B cell (primary cell): ENCODE data around the gene RGS1. TPM values are rescaled to one million over a fixed set of nuclear protein-coding genes. Genes with fewer than 3 reads are reported as not detected.

Source experiments
- ATAC-seq: fragments of 200-7000 bp; cut with Tn5 transposase; one replicate; pipeline ENCODE4 v1.10.0; 2021; ENCODE audit warnings: low read depth, mild to moderate bottlenecking, moderate number of reproducible peaks, moderate library complexity
- CTCF ChIA-PET: fragments of 350-600 bp; sonication (Branson Sonifier 250); formaldehyde crosslinking; loops from one replicate; lab custom pipeline; 2021; ENCODE audit warnings: antibody characterized with exemption, inconsistent platforms; lab: Charles Lee
- POLR2A ChIA-PET: fragments of 350-600 bp; sonication (Branson Sonifier 250); formaldehyde crosslinking; loops from one replicate; lab custom pipeline; 2021; ENCODE audit warnings: antibody characterized with exemption; lab: Charles Lee
- DNase-seq: peaks from one replicate; pipeline ENCODE4 v3.0.0; 2013
- H2AFZ ChIP-seq: 2 replicates; pipeline ENCODE4 v1.6.1; 2012; ENCODE audit warnings: mild to moderate bottlenecking, low read depth, low read length; ENCODE audit not compliant: insufficient read depth, poor library complexity, severe bottlenecking
- H3K27ac ChIP-seq, 2 donors: 1 replicate in 1 of 2; 2 replicates in 1 of 2; pipeline ENCODE4 v1.5.1; 2012 to 2013; ENCODE audit warnings: low read length in 2 of 2, mild to moderate bottlenecking in 2 of 2, moderate library complexity in 1 of 2
- H3K27me3 ChIP-seq, 4 experiments: fragments of 200-600 bp in 1 of 4; sonication (generic) in 1 of 4; replicated peaks in 1 of 4; 1 replicate in 2 of 4; 2 replicates in 2 of 4; pipeline versions ENCODE4 v1.6.1 to v1.7.0; 2013 to 2016; ENCODE audit warnings: low read length in 3 of 4, mild to moderate bottlenecking in 2 of 4, mixed read lengths in 1 of 4, moderate library complexity in 1 of 4; ENCODE audit not compliant: insufficient read depth in 4 of 4, control insufficient read depth in 3 of 4; ENCODE audit errors: control extremely low read depth in 1 of 4
- H3K36me3 ChIP-seq, 2 experiments: replicated peaks in 1 of 2; 1 replicate in 1 of 2; 2 replicates in 1 of 2; pipeline versions ENCODE4 v1.6.1 to v1.7.1; 2013; ENCODE audit warnings: low read length in 1 of 2; ENCODE audit not compliant: insufficient read depth in 2 of 2, control insufficient read depth in 1 of 2; ENCODE audit errors: control extremely low read depth in 1 of 2, extremely low read depth in 1 of 2
- H3K4me1 ChIP-seq, 2 donors: fragments of 200-600 bp in 1 of 2; sonication (generic) in 1 of 2; 1 replicate in 1 of 2; 2 replicates in 1 of 2; pipeline versions ENCODE4 v1.5.1 to v1.6.1; 2013 to 2017; ENCODE audit warnings: low read length in 2 of 2; ENCODE audit not compliant: control insufficient read depth in 2 of 2, insufficient read depth in 2 of 2
- H3K4me2 ChIP-seq: replicated peaks from 2 replicates; pipeline ENCODE3; 2012; ENCODE audit warnings: mild to moderate bottlenecking, low read depth, low read length; ENCODE audit not compliant: poor library complexity, severe bottlenecking
- H3K4me3 ChIP-seq, 5 experiments: fragments of 200-600 bp in 1 of 5; sonication (generic) in 1 of 5; 1 replicate in 3 of 5; 2 replicates in 2 of 5; pipeline versions ENCODE4 v1.5.1 to v1.7.0; 2011 to 2016; ENCODE audit warnings: low read length in 4 of 5, mild to moderate bottlenecking in 4 of 5, low read depth in 2 of 5, control low read depth in 1 of 5, moderate library complexity in 1 of 5; ENCODE audit not compliant: insufficient read depth in 1 of 5; ENCODE audit errors: control extremely low read depth in 1 of 5, extremely low read depth in 1 of 5
- H3K79me2 ChIP-seq: fragments of 200-600 bp; sonication (generic); one replicate; pipeline ENCODE4 v1.6.0; 2016; ENCODE audit warnings: low read length; ENCODE audit not compliant: control insufficient read depth, insufficient read depth
- H3K9ac ChIP-seq: fragments of 200-600 bp; sonication (generic); 2 replicates; pipeline ENCODE4 v1.6.1; 2017; ENCODE audit warnings: mild to moderate bottlenecking, low read length, moderate library complexity
- H3K9me3 ChIP-seq, 3 donors: one replicate each; pipeline versions ENCODE4 v1.6.1 to v1.7.1; 2013; ENCODE audit warnings: low read length in 2 of 3; ENCODE audit not compliant: control insufficient read depth in 2 of 3, insufficient read depth in 1 of 3; ENCODE audit errors: control extremely low read depth in 1 of 3
- H4K20me1 ChIP-seq: 2 replicates; pipeline ENCODE4 v1.6.0; 2012; ENCODE audit warnings: mild to moderate bottlenecking, low read length; ENCODE audit not compliant: insufficient read depth, control insufficient read depth, poor library complexity, severe bottlenecking
- H3K27ac Mint-ChIP-seq: one replicate; pipeline ENCODE4 v1.8.0; 2021; ENCODE audit warnings: mixed read lengths
- H3K27me3 Mint-ChIP-seq: one replicate; pipeline ENCODE4 v1.8.0; 2021; ENCODE audit warnings: mixed read lengths
- H3K4me1 Mint-ChIP-seq: one replicate; pipeline ENCODE4 v1.8.0; 2021; ENCODE audit warnings: mixed read lengths
- H3K4me3 Mint-ChIP-seq: one replicate; pipeline ENCODE4 v1.8.0; 2021; ENCODE audit warnings: mixed read lengths
- H3K9me3 Mint-ChIP-seq: one replicate; pipeline ENCODE4 v1.8.0; 2022; ENCODE audit warnings: mixed read lengths; ENCODE audit not compliant: insufficient read depth
- CTCF ChIP-seq: fragments of 200-600 bp; IDR thresholded peaks from one replicate; pipeline ENCODE4 v1.8.0; 2022; ENCODE audit warnings: antibody characterized with exemption, mild to moderate bottlenecking
- EZH2 ChIP-seq: IDR thresholded peaks from 2 replicates; pipeline ENCODE4 v1.6.1; 2012; ENCODE audit warnings: borderline replicate concordance, low read depth, mild to moderate bottlenecking, moderate library complexity, low read length; ENCODE audit not compliant: insufficient read depth, poor library complexity, severe bottlenecking
- WGBS: methylation state at CpG from one replicate; pipeline ENCODE4 v1.1.5; 2013; ENCODE audit warnings: missing lambda C conversion rate; ENCODE audit not compliant: insufficient coverage; 5-methylcytosine and 5-hydroxymethylcytosine counted together
- intact Hi-C: fragments of 100-400 bp; cut with micrococcal nuclease; formaldehyde crosslinking; loops from one replicate; pipeline ENCODE4 v1.10.0; 2022
- polyA plus RNA-seq: library from polyadenylated mRNA; depleted of rRNA; stranded (reverse); fragments of >200 nt; gene quantifications from 2 replicates; pipeline ENCODE4 v1.2.3, GENCODE V29; 2012
- total RNA-seq, 2 donors: library from RNA; stranded (reverse); fragments of 120-200 nt in 1 of 2; gene quantifications; 1 replicate in 1 of 2; 2 replicates in 1 of 2; pipeline versions ENCODE4 v1.2.3 to v1.2.4, GENCODE V29; 2013 to 2022

Gene RGS1
- total and polyA plus RNA-seq, 2 donors (not counting 1 experiment from before 2014, with no cell fraction given) = 154 to 180 TPM

- Histone ChIP-seq H4K20me1 (no peaks in the 10 kb centered on the region), H3K79me2 (no peaks in the 10 kb centered on the region), H3K9me3 (peaks cover 0 to 2% (median 0%) of the 10 kb centered on the region in 3 donors), H3K4me1 (peaks cover 11 to 16% of the 10 kb centered on the region in 2 donors), H3K4me2 (no peak overlapping the region), H3K27ac (no peak overlapping the region), H3K4me3 (no peak overlapping the region), H3K36me3 (no peaks in the 10 kb centered on the region), H2AFZ (no peak overlapping the region), H3K9ac (no peak overlapping the region), H3K27me3 (peaks cover 5 to 67% (median 53%) of the 10 kb centered on the region in 4 experiments)
- no peak for ATAC-seq
- H3K27me3 Mint-ChIP-seq = peaks cover 78% of the 10 kb centered on the region
- no peak overlapping the region for H3K4me3 Mint-ChIP-seq
- peaks cover 12% of the 10 kb centered on the region for H3K4me1 Mint-ChIP-seq
- TF ChIP-seq EZH2 (no peak), CTCF (no peak)
- DNase-seq = no peak
- CTCF ChIA-PET = interaction anchor here (0.8 to 1.7 kb wide), 3 partner anchors 19 to 154 kb away, joined by 3 to 8 read pairs (median 7); no protein-coding TSS in a partner anchor
- POLR2A ChIA-PET = no interaction called here
- intact Hi-C loops = loop anchor here (2.0 to 5.0 kb wide), 2 partner anchors 19 to 179 kb away; partner anchors contain the start of gene RGS2
- no peak overlapping the region for H3K27ac Mint-ChIP-seq
- WGBS = 86% methylated on average over 3 of the region's 5 CpGs
- no peaks in the 10 kb centered on the region for H3K9me3 Mint-ChIP-seq
Observed at GRCh38 chr1:192627901-192628300, 52.3 kb downstream of the RGS1 start.

- H3K9me3 ChIP-seq = peaks cover 0 to 2% (median 0%) of the 10 kb centered on the region in 3 donors
- H3K4me1 Mint-ChIP-seq = peaks cover 12% of the 10 kb centered on the region
- no peak for TF ChIP-seq CTCF
- no peak for TF ChIP-seq EZH2
- H3K4me3 Mint-ChIP-seq = no peak overlapping the region
- no peaks in the 10 kb centered on the region for H3K79me2 ChIP-seq
- WGBS = no CpG with 5 or more reads among the region's 1 CpG
- no peaks in the 10 kb centered on the region for H3K9me3 Mint-ChIP-seq
- no peaks in the 10 kb centered on the region for H4K20me1 ChIP-seq
- intact Hi-C loops = loop anchor here (5.0 kb wide), 1 partner anchor 179 kb away; the partner anchor contains the start of gene RGS2
- no peak overlapping the region for H2AFZ ChIP-seq
- no peak for ATAC-seq
- CTCF ChIA-PET = interaction anchor here (0.8 to 1.6 kb wide), 5 partner anchors 18 to 370 kb away, joined by 3 to 7 read pairs (median 4); no protein-coding TSS in a partner anchor
- POLR2A ChIA-PET = no interaction called here
- no peak for DNase-seq
- H3K27me3 ChIP-seq = peaks cover 5 to 73% (median 58%) of the 10 kb centered on the region in 4 experiments
- H3K27ac Mint-ChIP-seq = no peak overlapping the region
- peaks cover 79% of the 10 kb centered on the region for H3K27me3 Mint-ChIP-seq
- no peak overlapping the region for H3K4me3 ChIP-seq
- H3K27ac ChIP-seq = no peak overlapping the region
- peaks cover 11 to 16% of the 10 kb centered on the region in 2 donors for H3K4me1 ChIP-seq
- H3K9ac ChIP-seq = no peak overlapping the region
- no peak overlapping the region for H3K4me2 ChIP-seq
- no peaks in the 10 kb centered on the region for H3K36me3 ChIP-seq
Observed at GRCh38 chr1:192628396-192629057, 53.0 kb downstream of the RGS1 start.
